Loucy (cell line): ENCODE results near the gene KCNQ2.

Experiments
- H2AFZ ChIP-seq: fragments of 200-600 bp; sonication (generic); 2 replicates; pipeline ENCODE4 v1.6.0; 2016; ENCODE audit warnings: antibody characterized with exemption, mild to moderate bottlenecking, low read length, moderate library complexity
- H3F3A ChIP-seq: fragments of 200-600 bp; 2 replicates; pipeline ENCODE4 v1.6.0; 2016; ENCODE audit warnings: antibody characterized with exemption, low read depth, mild to moderate bottlenecking
- H3K27me3 ChIP-seq: fragments of 200-600 bp; sonication (generic); 2 replicates; pipeline ENCODE4 v1.6.1; 2014; ENCODE audit warnings: low read length, mild to moderate bottlenecking; ENCODE audit not compliant: insufficient read depth, poor library complexity, severe bottlenecking
- H3K36me3 ChIP-seq: fragments of 200-600 bp; sonication (generic); 2 replicates; pipeline ENCODE4 v1.6.1; 2016; ENCODE audit warnings: low read length; ENCODE audit not compliant: insufficient read depth
- H3K4me1 ChIP-seq: fragments of 200-600 bp; sonication (generic); 2 replicates; pipeline ENCODE4 v1.5.1; 2014; ENCODE audit warnings: low read length, mild to moderate bottlenecking; ENCODE audit not compliant: insufficient read depth, poor library complexity, severe bottlenecking
- H3K4me2 ChIP-seq: fragments of 200-600 bp; sonication (generic); 2 replicates; pipeline ENCODE4 v1.6.0; 2014; ENCODE audit warnings: antibody characterized with exemption, low read length, low read depth, mild to moderate bottlenecking; ENCODE audit not compliant: poor library complexity, severe bottlenecking
- H3K4me3 ChIP-seq: fragments of 200-600 bp; sonication (generic); 2 replicates; pipeline ENCODE4 v1.5.1; 2014; ENCODE audit warnings: low read length, mild to moderate bottlenecking, mixed read lengths; ENCODE audit not compliant: poor library complexity, severe bottlenecking
- H3K79me2 ChIP-seq: fragments of 200-600 bp; sonication (generic); 2 replicates; pipeline ENCODE4 v1.6.1; 2014; ENCODE audit warnings: low read length; ENCODE audit not compliant: insufficient read depth
- H3K9ac ChIP-seq: fragments of 200-600 bp; sonication (generic); 2 replicates; pipeline ENCODE4 v1.6.0; 2014; ENCODE audit warnings: mild to moderate bottlenecking, low read depth, low read length, moderate library complexity; ENCODE audit not compliant: poor library complexity, severe bottlenecking
- H3K9me2 ChIP-seq: fragments of 200-600 bp; sonication (generic); replicated peaks from 2 replicates; pipeline ENCODE4 v1.6.1; 2016; ENCODE audit warnings: low read depth, low read length, mixed read lengths
- H3K9me3 ChIP-seq: fragments of 200-600 bp; sonication (generic); 2 replicates; pipeline ENCODE4 v1.6.1; 2014; ENCODE audit warnings: mild to moderate bottlenecking, antibody characterized with exemption, low read length, low read depth; ENCODE audit not compliant: insufficient read depth
- H4K20me1 ChIP-seq: fragments of 200-600 bp; sonication (generic); 2 replicates; pipeline ENCODE4 v1.6.0; 2014; ENCODE audit warnings: antibody characterized with exemption, low read length, mild to moderate bottlenecking; ENCODE audit not compliant: insufficient read depth, poor library complexity, severe bottlenecking
- EZH2phosphoT487 ChIP-seq: fragments of 200-600 bp; IDR thresholded peaks from 2 replicates; pipeline ENCODE4 v1.6.1; 2018; ENCODE audit warnings: antibody characterized with exemption, mild to moderate bottlenecking, moderate library complexity, borderline replicate concordance
- TF ChIP-seq, protein P1 (sequence below): fragments of 200-600 bp; sonication (generic); conservative IDR thresholded peaks from 2 replicates; pipeline ENCODE4 v1.5.1; 2014; ENCODE audit warnings: mild to moderate bottlenecking, antibody characterized with exemption, low read length

The KCNQ2 gene

DNA sequence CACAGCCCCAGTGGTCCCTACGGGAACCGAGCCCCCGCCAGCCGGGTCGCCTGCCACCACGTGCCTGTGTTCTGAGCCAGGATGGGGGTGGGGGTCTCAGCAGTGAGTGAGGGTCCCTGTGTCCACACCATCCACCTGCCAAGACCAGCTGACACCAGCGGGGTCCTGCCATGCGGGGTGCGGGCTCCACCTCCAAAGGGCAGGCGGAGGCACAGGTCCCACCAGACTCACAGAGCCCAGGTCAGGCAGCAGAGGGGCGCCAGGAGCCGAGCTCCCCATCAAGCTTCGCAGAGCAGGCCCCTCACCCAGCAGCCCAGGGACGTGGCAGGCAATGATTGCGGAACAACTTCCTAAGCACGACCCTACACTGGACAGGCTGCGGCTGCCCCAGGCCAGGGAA, 50.5 kb downstream of the KCNQ2 start:
- H3K4me3 ChIP-seq: no peak overlapping the region

DNA sequence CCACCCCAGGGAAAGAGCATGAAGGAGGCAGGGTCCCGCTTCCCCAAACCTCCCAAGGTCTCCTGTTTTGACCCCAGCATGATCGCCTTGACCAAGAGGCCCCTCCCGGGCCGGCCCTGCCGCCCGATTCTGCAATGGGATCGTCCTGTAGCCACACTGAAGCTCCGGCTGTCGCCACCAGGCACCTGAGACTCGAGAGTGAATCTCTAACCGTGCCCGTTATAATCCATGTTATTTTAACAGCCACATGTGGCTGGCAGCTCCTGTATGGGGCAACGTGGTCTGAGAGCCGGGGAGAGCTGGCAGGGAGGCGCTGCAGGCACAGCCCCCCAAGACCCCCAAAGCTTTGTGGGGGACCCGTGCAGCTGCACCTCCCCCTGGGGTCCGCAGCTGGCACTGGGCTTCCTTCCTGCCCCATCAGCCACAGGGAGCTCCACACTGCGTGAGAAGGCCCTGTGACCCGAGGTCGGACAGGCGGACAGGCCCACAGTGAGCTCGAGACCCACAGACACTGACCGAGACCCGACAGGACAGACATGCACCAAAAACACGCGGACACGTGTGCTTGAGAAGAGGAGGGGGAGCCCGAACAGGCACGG, 51.3 kb downstream of the KCNQ2 start:
- Histone ChIP-seq H4K20me1 (no peaks in the 10 kb centered on the region), H3K27me3 (no peaks in the 10 kb centered on the region), H3K36me3 (no peaks in the 10 kb centered on the region), H3K79me2 (no peaks in the 10 kb centered on the region), H3K9me3 (no peaks in the 10 kb centered on the region), H3K9me2 (no peaks in the 10 kb centered on the region), H3K4me1 (no peaks in the 10 kb centered on the region), H3K4me2 (no peak overlapping the region), H3K4me3 (no peak overlapping the region), H2AFZ (no peak overlapping the region), H3F3A (no peaks in the 10 kb centered on the region), H3K9ac (no peak overlapping the region)
- TF ChIP-seq EZH2phosphoT487: no peak
- TF ChIP-seq, protein P1, sequence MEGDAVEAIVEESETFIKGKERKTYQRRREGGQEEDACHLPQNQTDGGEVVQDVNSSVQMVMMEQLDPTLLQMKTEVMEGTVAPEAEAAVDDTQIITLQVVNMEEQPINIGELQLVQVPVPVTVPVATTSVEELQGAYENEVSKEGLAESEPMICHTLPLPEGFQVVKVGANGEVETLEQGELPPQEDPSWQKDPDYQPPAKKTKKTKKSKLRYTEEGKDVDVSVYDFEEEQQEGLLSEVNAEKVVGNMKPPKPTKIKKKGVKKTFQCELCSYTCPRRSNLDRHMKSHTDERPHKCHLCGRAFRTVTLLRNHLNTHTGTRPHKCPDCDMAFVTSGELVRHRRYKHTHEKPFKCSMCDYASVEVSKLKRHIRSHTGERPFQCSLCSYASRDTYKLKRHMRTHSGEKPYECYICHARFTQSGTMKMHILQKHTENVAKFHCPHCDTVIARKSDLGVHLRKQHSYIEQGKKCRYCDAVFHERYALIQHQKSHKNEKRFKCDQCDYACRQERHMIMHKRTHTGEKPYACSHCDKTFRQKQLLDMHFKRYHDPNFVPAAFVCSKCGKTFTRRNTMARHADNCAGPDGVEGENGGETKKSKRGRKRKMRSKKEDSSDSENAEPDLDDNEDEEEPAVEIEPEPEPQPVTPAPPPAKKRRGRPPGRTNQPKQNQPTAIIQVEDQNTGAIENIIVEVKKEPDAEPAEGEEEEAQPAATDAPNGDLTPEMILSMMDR: no peak

More for the DNA sequence above, 50.5 kb downstream of the KCNQ2 start:
- H2AFZ ChIP-seq: no peak overlapping the region
- H3K36me3 ChIP-seq: no peaks in the 10 kb centered on the region
- TF ChIP-seq EZH2phosphoT487: no peak
- TF ChIP-seq, protein P1: no peak
- H3K4me2 ChIP-seq: no peak overlapping the region
- no peaks in the 10 kb centered on the region for H3K4me1 ChIP-seq
- H3K27me3 ChIP-seq: no peaks in the 10 kb centered on the region
- H3K79me2 ChIP-seq: no peaks in the 10 kb centered on the region
- H3K9me2 ChIP-seq: no peaks in the 10 kb centered on the region
- H3F3A ChIP-seq: no peaks in the 10 kb centered on the region
- no peaks in the 10 kb centered on the region for H4K20me1 ChIP-seq
- no peak overlapping the region for H3K9ac ChIP-seq
- no peaks in the 10 kb centered on the region for H3K9me3 ChIP-seq

DNA sequence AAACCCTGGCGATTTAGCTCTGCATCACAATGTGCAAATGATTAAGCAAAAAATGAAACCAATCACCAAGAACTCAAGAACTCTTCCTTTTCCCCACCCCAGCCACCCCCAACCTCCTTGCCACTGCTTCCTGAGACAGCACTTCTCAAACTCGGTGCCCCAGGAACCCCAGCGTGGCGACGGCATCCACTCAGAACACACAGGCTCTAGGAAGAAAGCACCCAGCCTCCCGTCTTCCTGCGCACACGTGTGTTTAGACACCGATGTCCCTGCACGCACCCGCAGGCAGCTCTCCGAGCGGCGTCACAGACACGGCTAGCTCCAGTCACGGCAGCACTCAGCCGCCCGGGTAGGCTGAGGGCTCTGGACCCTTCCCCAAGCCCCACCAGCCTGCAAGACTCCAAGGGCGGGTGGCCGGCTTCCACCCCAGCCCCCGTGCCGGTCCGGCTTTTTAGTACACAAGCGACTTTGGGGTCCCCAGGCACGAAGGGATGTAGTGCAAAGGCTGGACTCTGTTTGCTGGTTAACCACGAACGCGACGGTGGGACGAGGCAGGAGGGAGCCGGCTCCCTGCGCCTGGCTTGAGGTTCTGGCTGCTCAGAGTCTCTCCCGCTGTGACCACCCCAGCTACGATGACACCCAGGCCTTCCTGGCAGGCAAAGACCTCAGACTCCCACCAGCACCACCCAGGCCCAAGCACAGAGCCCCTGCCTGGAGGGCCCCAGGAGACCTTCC, 51.9 kb downstream of the KCNQ2 start:
- Histone ChIP-seq H3F3A (no peaks in the 10 kb centered on the region), H3K27me3 (no peaks in the 10 kb centered on the region), H3K4me3 (no peak overlapping the region), H3K36me3 (no peaks in the 10 kb centered on the region), H2AFZ (no peak overlapping the region), H3K9me2 (no peaks in the 10 kb centered on the region), H3K4me2 (no peak overlapping the region), H3K9me3 (no peaks in the 10 kb centered on the region), H4K20me1 (no peaks in the 10 kb centered on the region), H3K9ac (no peak overlapping the region), H3K79me2 (no peaks in the 10 kb centered on the region), H3K4me1 (no peaks in the 10 kb centered on the region)
- TF ChIP-seq, protein P1: no peak
- no peak for TF ChIP-seq EZH2phosphoT487
